Dermis microvascular lymphatic vessel endothelial cell (primary cell): Measurements from ENCODE around the gene PIM2. TPM values are rescaled to one million over a fixed set of nuclear protein-coding genes. Genes with fewer than 3 reads are reported as not detected.
"Not testable (repeated sequence)": the region's sequence is repeated elsewhere in the genome, so short reads cannot be mapped to it uniquely, and the experiment has no call there.

Source experiments
- DNase-seq, 2 donors: peaks; one replicate each; pipeline versions ENCODE4 v3.0.0 to v3.0.0-alpha.2; 2010; ENCODE audit warnings: low read depth in 2 of 2
- total RNA-seq: library from RNA; depleted of rRNA; stranded (reverse); fragments of >200 nt; gene quantifications from 2 replicates; pipeline ENCODE4 v1.2.1, GENCODE V29; 2014

Gene PIM2
- total RNA-seq, 1 donor from 2014 or later = 3.3 TPM

DNA sequence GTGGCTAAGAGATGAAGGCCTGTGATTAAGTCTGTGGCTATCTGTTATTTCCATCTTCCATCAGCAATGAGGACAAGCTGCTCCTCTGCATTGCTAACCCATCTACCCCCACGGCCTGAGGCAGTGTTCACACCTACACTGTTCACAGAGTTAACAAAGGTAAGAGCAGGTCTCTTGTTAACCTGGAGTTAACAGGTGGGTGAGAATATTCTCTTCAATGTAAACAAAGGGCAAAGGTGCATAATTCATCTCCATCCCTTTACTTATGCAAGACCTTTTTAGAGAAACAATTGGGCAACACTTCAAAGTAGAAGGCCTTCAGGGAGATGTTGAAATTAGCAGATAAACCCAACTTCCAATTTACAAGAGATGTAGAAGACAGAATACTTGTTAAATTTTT, 10.2 kb downstream of the PIM2 start:
- no peak for DNase-seq

DNA sequence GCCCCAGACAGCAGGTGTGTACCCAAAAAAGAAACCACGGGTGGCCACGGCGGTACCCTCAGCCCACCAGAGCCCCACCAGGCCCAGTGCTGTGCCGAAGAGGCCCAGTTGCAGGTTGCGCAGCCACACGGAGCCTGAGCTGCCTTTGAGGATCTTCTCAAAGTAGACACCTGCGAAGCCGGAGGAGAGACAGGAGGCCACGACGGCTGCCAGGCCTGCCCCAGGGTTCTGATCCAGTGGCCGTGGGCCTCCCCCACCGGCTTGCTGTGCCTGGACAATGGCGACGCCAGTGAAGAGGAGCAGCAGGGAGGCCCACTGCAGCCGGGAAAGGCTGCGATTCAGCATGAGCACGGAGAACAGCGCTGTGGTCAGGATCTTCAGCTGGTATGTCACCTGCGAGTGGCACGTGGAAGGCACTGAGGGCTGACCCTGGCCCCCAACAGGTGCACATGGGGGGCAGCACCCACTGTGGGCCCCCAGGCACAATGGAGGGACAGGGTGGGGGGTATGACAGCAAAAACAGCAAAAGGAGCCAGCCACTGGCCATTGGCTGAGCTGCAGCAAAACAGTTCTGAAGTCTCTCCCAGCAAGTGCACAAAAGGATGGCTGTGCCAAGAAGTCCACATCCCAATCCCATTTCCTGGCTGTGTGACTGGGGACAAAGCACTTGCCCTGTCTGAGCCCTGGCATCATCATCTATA, 13.6 kb downstream of the PIM2 start:
- DNase-seq = no peak

- no peak for DNase-seq
Observed at GRCh38 chrX:48904626-48905025, 14.2 kb downstream of the PIM2 start.

DNA sequence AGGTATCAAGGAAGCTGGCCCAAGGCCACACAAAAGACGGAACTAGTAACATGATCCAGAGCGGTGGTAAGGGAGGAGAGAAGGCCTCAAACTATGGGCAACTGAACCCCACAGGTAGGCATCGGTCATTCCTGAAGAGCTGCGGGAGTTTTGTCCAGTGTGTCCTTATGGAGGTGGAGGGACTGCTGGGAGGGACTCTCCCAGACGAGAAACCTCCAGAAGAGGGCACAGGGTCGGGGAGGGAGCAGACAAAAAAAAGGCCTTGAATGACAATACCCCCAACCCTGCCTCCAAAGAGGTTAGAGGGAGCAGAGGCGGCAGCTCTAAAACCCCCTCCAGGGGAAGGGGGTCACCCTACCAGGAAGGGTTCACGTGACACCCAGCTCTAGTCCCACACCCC, 14.6 kb downstream of the PIM2 start:
- no peak for DNase-seq

DNA sequence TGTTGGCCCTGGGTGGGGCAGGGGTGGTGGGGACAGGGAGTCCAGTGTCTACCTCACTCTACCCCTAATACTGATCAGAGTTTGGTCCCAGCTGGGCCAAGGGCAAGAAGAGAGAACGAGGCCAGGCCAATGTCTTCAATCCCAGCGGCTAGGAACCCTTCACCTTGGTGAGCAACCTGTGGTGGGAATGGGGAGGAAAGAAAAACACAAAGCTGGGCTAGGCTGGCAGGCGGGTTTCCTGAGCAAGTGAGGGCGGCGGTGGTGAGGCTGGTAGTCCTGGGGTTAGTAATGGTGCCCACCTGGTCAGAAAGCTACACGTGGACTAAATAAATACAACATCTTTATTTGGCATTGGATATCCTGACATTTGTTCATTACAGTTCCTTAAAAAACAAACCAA, 15.5 kb downstream of the PIM2 start:
- DNase-seq = no peak

DNA sequence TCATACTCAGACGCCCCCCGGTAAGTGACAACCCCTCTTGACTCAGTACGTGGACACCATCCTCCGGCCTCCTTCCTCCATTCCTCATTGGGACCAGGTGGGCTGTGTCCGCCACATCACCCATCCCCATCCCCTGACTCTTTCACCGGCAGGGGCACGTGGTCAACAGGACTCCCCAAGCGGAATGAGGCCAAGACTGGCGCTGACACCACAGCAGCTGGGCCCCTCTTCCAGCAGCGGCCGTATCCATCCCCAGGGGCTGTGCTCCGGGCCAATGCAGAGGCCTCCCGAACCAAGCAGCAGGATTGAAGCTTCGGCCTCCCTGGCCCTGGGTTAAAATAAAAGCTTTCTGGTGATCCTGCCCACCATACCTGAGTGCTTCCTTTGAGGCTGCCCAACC, 16.0 kb downstream of the PIM2 start:
- DNase-seq = no peak

GRCh38 chrX:48902135-48902534, 16.7 kb downstream of the PIM2 start:
- no peak for DNase-seq

DNA sequence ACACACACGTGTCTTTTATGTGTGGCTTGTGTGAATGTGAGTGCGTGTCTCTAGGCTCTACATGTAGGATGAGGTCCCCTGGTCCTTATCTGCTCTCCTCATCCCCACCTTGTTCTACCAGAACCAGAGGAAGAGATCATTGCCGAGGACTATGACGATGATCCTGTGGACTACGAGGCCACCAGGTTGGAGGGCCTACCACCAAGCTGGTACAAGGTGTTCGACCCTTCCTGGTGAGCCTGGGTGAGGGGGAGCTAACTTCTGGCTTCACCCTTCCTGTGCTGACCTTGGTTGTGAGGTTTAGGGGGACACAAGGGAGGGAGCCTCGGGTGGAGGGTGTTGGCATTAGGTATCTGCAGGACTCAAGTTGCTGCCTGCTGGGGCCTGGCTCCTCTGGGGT, 17.8 kb downstream of the PIM2 start:
- DNase-seq = no peak

DNA sequence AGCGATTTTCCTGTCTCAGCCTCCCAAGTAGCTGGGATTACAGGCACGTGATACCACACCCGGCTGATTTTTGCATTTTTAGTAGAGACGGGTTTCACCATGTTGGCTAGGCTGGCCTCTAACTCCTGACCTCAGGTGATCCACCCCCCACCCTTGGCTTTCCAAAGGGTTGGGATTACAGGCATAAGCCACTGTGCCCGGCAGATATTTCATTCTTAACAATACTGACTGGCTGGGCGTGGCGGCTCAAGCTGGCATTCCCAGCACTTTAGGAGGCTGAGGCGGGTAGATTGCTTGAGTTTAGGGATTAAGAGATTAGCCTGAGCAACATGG, 19.8 kb downstream of the PIM2 start:
- no peak for DNase-seq

DNA sequence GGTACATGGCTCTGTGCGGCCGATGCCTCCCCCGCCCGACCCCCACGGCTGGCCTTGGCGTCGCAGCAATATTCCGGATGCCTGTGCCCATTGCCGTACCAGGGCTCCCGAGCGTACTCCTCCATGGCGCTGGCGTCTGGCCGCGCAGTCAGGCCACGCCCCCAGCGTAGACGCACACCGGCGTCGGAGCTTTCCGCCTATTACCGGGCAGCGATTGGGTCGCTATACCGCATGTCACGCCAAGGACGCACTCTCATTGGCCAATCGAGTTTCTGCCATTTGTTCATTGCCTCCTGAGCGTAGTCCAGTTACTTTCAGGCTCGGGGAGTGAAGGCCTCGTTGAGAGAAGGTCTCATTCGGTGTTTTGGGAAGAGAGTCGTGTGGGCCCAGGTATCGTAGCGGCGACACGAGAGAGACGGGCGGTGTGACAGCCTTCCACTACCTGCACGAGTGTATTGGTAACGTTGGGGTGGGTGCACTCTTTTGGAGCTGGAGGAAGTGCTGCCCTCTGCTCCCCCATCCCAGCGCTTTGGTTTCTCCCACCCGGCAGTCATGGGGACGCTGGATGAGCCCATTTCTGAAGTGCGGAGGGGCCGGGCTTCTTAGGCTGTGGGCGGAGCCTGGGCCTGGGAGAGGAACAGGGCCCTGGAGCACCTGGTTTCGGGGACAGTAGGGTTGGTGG, 21.1 kb downstream of the PIM2 start, which contains the start of the genes PQBP1 and TIMM17B:
Gene PQBP1, plus strand, starts transcription at position 306 of the 682 bp plus-strand sequence. CDS start 580 bp downstream, outside the sequence.
Gene TIMM17B, minus strand, starts transcription at position 144 of the 682 bp plus-strand sequence. Its CDS starts 19 bp downstream, at position 125.
- peak; percentile 94 to 97 for DNase-seq

- peak; percentile 76 to 87 for DNase-seq
Observed at GRCh38 chrX:48897157-48897624, 21.6 kb downstream of the PIM2 start.

- peak in 1 of 2 donors; percentile 25 for DNase-seq
Observed at GRCh38 chrX:48896611-48897011, 22.2 kb downstream of the PIM2 start.

DNA sequence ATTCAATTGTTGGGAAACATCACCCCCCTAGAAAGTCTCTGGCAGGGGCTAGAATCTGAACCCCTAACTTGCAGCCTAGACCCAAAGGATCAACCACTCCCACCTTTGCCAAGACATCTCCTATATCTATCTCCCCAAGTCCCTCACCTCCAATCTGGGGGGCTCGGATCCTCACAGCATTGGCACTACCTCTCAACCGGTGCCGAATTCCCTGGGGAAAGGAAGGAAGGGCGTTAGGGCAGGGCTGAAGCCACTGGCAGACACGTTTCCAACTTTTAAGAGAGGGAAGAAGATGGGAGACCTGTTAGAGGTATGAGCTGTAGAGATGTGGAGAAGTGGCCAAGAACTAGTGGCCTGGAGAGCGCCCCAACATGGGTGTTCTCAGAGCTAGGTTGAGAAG, 23.9 kb downstream of the PIM2 start:
- no peak for DNase-seq

GRCh38 chrX:48893556-48894348, 25.1 kb downstream of the PIM2 start:
- DNase-seq = no peak

DNA sequence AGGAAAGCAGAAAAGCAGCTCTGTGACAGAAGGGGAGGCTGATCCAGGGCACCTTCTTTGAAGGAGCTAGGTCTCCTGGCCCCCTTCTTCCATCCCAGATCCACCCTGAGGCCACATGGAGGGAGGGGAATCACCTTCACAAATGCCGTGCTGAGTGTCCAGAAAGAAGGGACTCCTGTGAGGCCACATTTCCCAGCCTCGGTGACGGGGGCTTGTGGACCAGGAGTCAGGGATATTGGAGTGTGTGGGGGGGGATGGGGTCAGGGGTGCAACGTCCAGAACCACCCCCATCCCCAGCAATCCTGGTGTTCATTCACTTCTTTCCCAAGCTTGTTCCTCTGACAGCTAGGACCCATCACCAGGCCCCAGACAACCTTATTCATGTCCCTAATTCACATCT, 25.9 kb downstream of the PIM2 start:
- no peak for DNase-seq

DNA sequence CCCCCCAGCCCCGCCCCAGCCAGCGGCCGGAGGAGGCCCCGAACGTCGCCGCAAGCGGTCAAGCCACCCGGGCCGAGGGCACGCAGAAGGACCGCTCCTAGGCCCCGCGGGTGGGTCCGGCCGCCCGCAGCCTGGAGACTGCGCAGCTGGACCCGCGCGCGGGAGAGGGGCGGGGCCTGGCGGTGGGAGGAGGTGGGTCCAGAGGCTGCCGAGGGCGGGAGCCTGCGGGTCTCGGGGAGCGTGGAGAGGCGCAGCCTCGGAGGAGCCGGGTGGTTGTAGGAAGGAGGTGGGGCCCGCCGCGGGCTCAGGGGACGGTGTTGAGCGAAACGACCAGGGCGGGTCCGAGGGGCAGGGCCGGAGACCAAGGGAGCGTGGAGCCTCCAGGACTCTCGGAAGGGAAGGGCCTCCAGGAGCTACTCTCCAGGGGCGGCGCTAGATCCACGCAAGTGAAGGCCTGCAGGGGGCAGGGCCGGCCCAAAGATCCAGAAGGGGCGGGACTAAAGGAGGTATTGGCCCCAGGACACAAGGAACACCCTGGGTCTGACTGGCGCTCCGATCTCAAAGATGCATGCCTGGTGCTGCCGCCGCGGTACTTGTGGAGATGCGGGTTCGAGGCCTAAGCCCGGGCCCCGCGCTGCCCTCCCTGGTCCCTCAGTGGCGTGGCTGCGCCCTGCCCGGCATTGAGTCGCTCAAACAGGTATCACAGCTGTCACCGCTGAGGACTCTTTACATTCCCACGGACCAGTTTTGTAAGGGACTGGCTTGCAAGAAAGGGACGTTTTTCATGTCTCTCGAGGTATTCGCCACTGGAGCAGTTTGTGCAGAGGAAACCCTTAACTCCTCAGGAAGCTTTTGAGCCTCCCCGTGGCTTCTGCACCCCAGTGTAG, 27.2 kb downstream of the PIM2 start:
- peak in 1 of 2 donors; percentile 78 for DNase-seq

GRCh38 chrX:48890934-48891401, 27.9 kb downstream of the PIM2 start:
- DNase-seq = no peak

DNA sequence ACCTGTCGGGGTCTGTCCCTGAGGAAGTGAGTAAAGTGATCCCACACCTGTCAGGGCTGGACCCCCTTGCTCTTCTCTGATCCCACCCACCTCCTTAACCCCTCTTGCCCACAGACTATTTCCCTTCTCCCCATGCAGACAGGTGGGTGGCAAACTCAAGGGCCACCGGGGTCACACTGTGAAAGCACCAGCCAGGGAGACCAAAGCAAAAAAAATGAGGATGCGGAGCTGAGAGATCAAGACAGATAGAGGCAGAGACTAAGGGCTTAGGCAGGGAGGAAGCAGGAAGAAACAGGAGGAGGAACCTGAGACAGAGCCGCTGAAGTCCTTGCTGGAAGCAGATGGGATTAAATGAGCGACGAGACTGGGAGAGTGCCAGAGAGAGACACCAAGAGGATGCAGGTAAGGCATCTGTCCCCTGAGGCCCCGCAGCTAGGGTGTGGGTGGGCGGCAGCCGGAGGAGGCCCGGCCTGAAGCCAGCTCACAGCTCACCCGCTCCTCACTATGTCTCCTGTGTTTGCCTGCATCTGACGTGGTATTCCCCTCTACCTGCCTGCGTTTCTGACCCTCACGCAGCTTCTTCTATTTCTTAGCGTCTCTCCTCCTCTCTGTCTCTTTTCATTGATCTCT, 28.4 kb downstream of the PIM2 start:
- no peak for DNase-seq

DNA sequence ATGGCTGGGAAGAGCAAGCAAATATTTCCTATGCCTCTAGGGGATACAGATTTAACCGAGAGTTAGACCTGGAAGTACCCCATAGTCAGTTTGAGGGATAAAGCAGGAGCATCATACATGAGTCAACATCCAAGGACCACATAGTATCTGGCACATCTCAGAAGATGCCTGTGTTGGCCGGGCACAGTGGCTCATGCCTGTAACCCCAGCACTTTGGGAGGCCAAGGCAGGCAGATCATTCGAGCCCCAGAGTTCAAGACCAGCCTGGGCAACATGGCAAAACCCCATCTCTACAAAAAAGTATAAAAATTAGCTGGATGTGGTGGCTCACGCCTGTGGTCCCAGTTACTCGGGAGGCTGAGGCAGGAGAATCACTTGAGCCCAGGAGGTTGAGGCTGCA, 32.2 kb downstream of the PIM2 start:
- not testable (repeated sequence) for DNase-seq

GRCh38 chrX:48883729-48884128, 35.1 kb downstream of the PIM2 start:
- DNase-seq = no peak

DNA sequence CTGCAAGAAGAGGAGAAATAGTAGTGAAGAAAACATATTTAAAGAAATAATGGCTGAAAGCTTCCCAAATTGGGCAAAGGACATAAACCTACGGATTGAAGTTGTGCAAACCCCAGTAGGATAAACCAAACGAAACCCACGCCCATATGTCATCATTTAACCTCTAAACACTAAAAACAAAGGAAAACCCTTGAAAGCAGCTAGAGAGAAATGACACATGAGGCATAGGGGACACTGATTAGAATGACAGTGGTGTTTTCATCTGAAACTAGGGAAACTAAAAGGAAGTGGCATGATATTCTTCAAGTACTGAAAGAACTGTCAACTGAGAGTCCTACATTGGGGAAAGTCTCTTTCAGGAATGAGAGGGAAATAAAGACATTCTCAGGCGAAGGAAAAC, 41.9 kb downstream of the PIM2 start:
- DNase-seq = not testable (repeated sequence)
